BLaER1 treated with 17β-estradiol and CSF1 and Interleukin-3, amounts not matched to agents 10 nM and 100 nM (cell line): ENCODE data around the gene CTXND2.
"Not testable (repeated sequence)": the region's sequence is repeated elsewhere in the genome, so short reads cannot be mapped to it uniquely, and the experiment has no call there.

Experiments used
- H3K27ac ChIP-seq, 11 experiments: shearing (Covaris generic); formaldehyde crosslinking; 2 replicates each; pipeline ENCODE4 v1.8.1; 2022
- H3K27me3 ChIP-seq, 11 experiments: shearing (Covaris generic); formaldehyde crosslinking; 2 replicates each; pipeline ENCODE4 v1.8.1; 2022
- H3K36me3 ChIP-seq, 11 experiments: shearing (Covaris generic); formaldehyde crosslinking; 2 replicates each; pipeline ENCODE4 v1.8.1; 2022
- H3K4me1 ChIP-seq, 10 experiments: shearing (Covaris generic); formaldehyde crosslinking; 2 replicates each; pipeline ENCODE4 v1.8.1; 2022
- H3K4me2 ChIP-seq, 11 experiments: shearing (Covaris generic); formaldehyde crosslinking; 2 replicates each; pipeline ENCODE4 v1.8.1; 2022
- H3K4me3 ChIP-seq, 10 experiments: shearing (Covaris generic); formaldehyde crosslinking; 2 replicates each; pipeline ENCODE4 v1.8.1; 2022
- H3K9ac ChIP-seq, 11 experiments: shearing (Covaris generic); formaldehyde crosslinking; 2 replicates each; pipeline ENCODE4 v1.8.1; 2022
- H3K9me3 ChIP-seq, 11 experiments: shearing (Covaris generic); formaldehyde crosslinking; replicated peaks in 1 of 11; 2 replicates each; pipeline ENCODE4 v1.8.1; 2022
- H4K20me1 ChIP-seq, 11 experiments: shearing (Covaris generic); formaldehyde crosslinking; 2 replicates each; pipeline ENCODE4 v1.8.1; 2022
- Cebpa-rat ChIP-seq, 11 experiments: shearing (Covaris generic); IDR thresholded peaks; 2 replicates each; pipeline ENCODE4 v1.8.1; 2022

CTXND2 gene

GRCh38 chr1:150881331-150882070 lies 5.4 kb upstream of the CTXND2 start:
- Histone ChIP-seq H3K36me3 (no peaks in the 10 kb centered on the region), H3K27ac (no peak overlapping the region), H4K20me1 (no peaks in the 10 kb centered on the region), H3K4me2 (no peak overlapping the region), H3K27me3 (no peaks in the 10 kb centered on the region), H3K9ac (no peak overlapping the region), H3K9me3 (no peaks in the 10 kb centered on the region), H3K4me3 (no peak overlapping the region), H3K4me1 (peaks cover 0 to 26% (median 19%) of the 10 kb centered on the region in 10 experiments; a peak in 15 of 20 replicates)
- TF ChIP-seq Cebpa-rat (IDR thresholded peaks at IDR 0.05) = no peak

- not testable (repeated sequence) for H3K9me3 ChIP-seq, H3K27me3 ChIP-seq
Measured at GRCh38 chr1:150883121-150883520, 3.8 kb upstream of the CTXND2 start.

DNA sequence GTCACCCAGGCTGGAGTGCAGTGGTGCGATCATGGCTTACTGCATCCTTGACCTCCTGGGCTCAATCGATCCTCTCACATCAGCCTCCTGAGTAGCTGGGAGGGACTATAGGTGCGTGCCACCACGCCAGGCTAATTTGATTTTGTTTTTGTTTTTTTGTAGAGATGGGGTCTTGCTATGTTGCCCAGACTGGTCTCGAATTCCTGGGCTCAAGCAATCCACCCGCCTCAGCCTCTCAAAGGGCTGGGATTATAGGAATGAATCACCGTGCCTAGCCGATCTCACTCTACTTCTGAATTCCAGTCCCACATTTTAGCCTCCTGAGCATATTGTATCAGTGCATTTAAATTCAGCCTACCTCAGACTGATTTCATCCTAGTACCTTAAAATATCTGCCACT lies 1.8 kb downstream of the CTXND2 start:
- peak overlapping the region; percentile 65 to 86 (median 81) for H3K4me2 ChIP-seq
- H3K27ac ChIP-seq = no peak overlapping the region
- no peaks in the 10 kb centered on the region for H3K36me3 ChIP-seq
- H3K9ac ChIP-seq = no peak overlapping the region
- no peaks in the 10 kb centered on the region for H3K9me3 ChIP-seq
- H3K4me3 ChIP-seq = no peak overlapping the region
- H4K20me1 ChIP-seq = no peaks in the 10 kb centered on the region
- no peak for TF ChIP-seq Cebpa-rat (IDR thresholded peaks at IDR 0.05)
- H3K27me3 ChIP-seq = no peaks in the 10 kb centered on the region
- peaks cover 20 to 45% (median 33%) of the 10 kb centered on the region in 10 experiments for H3K4me1 ChIP-seq

More at GRCh38 chr1:150883121-150883520, 3.8 kb upstream of the CTXND2 start:
- H3K27ac ChIP-seq, H4K20me1 ChIP-seq, H3K4me3 ChIP-seq, H3K36me3 ChIP-seq, H3K9ac ChIP-seq: not testable (repeated sequence)
- Histone ChIP-seq H3K4me1 (peaks cover 0 to 25% (median 10%) of the 10 kb centered on the region in 10 experiments; a peak in 11 of 20 replicates), H3K4me2 (peak overlapping the region in 7 of 11 experiments; percentile 7 to 52 (median 38); a peak in 10 of 22 replicates)

DNA sequence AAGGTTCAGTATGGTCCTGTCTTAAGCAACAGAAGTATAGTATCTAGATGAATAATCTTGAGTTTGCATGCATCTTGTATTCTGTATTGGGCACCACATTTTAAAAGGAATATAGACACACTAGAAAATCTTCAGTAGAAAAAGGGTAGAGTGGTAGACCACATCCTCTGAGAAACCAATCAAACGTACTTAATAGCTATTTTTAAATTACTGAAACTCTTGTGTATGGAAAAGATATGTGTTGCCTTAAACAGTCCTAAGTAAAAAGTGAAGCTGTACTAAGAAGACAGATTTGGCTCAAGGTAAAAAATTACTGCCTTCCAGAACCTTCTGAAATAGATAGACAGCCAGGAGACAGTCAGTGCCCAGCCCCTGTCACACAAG lies 3.1 kb downstream of the CTXND2 start:
- Histone ChIP-seq H4K20me1 (no peaks in the 10 kb centered on the region), H3K4me3 (peak overlapping the region in 5 of 10 experiments; percentile 9 to 46 (median 35); a peak in 8 of 20 replicates), H3K27me3 (no peaks in the 10 kb centered on the region), H3K27ac (peak overlapping the region in 6 of 11 experiments; percentile 10 to 59 (median 51); a peak in 11 of 22 replicates), H3K9ac (peak overlapping the region in 3 of 11 experiments; percentile 26 to 53 (median 49); a peak in 4 of 22 replicates), H3K36me3 (no peaks in the 10 kb centered on the region), H3K4me1 (peaks cover 20 to 34% (median 31%) of the 10 kb centered on the region in 10 experiments), H3K9me3 (no peaks in the 10 kb centered on the region), H3K4me2 (peak overlapping the region; percentile 65 to 86 (median 81))
- TF ChIP-seq Cebpa-rat (IDR thresholded peaks at IDR 0.05) = no peak

- Histone ChIP-seq H3K36me3 (no peaks in the 10 kb centered on the region), H3K27ac (no peak overlapping the region), H4K20me1 (no peaks in the 10 kb centered on the region), H3K27me3 (no peaks in the 10 kb centered on the region), H3K9ac (no peak overlapping the region), H3K4me2 (no peak overlapping the region), H3K9me3 (no peaks in the 10 kb centered on the region), H3K4me1 (peaks cover 20 to 34% (median 31%) of the 10 kb centered on the region in 10 experiments), H3K4me3 (no peak overlapping the region)
- no peak for TF ChIP-seq Cebpa-rat (IDR thresholded peaks at IDR 0.05)
Measured at GRCh38 chr1:150893336-150893913, 6.5 kb downstream of the CTXND2 start.

GRCh38 chr1:150895618-150896017 lies 8.7 kb downstream of the CTXND2 start:
- Histone ChIP-seq H3K9ac (no peak overlapping the region), H4K20me1 (no peaks in the 10 kb centered on the region), H3K27ac (no peak overlapping the region), H3K9me3 (peaks cover 0 to 11% (median 6%) of the 10 kb centered on the region in 11 experiments; a peak in 6 of 22 replicates), H3K27me3 (no peaks in the 10 kb centered on the region), H3K4me2 (no peak overlapping the region), H3K36me3 (no peaks in the 10 kb centered on the region), H3K4me1 (peaks cover 0 to 13% (median 11%) of the 10 kb centered on the region in 10 experiments; a peak in 18 of 20 replicates), H3K4me3 (no peak overlapping the region)
- TF ChIP-seq Cebpa-rat (IDR thresholded peaks at IDR 0.05) = no peak

DNA sequence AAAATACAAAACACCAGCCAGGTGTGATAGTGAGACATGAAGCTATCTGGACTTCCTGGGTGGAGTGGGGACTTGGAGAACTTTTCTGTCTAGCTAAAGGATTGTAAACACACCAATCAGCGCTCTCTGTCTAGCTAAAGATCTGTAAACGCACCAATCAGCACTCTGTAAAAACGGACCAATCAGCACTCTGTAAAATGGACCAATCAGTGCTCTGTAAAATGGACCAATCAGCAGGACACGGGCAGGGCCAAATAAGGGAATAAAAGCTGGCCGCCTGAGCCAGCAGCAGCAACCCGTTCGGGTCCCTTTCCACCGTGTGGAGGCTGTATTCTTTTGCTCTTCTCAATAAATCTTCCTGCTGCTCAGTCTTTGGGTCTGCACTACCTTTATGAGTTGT lies 12.9 kb downstream of the CTXND2 start:
- H3K4me2 ChIP-seq, H3K27ac ChIP-seq, H3K27me3 ChIP-seq, H4K20me1 ChIP-seq, H3K4me1 ChIP-seq, H3K36me3 ChIP-seq, H3K4me3 ChIP-seq, H3K9ac ChIP-seq: not testable (repeated sequence)
- H3K9me3 ChIP-seq = peaks cover 0 to 11% (median 6%) of the 10 kb centered on the region in 11 experiments; a peak in 6 of 22 replicates

GRCh38 chr1:150902346-150902745 lies 15.4 kb downstream of the CTXND2 start:
- Histone ChIP-seq H3K9me3 (peaks cover 0 to 11% (median 6%) of the 10 kb centered on the region in 11 experiments; a peak in 6 of 22 replicates), H3K27me3 (no peaks in the 10 kb centered on the region), H3K36me3 (no peaks in the 10 kb centered on the region), H3K4me1 (no peaks in the 10 kb centered on the region), H3K9ac (no peak overlapping the region), H3K4me3 (no peak overlapping the region), H3K4me2 (no peak overlapping the region), H4K20me1 (no peaks in the 10 kb centered on the region), H3K27ac (no peak overlapping the region)
- no peak for TF ChIP-seq Cebpa-rat (IDR thresholded peaks at IDR 0.05)

GRCh38 chr1:150902751-150903150 lies 15.8 kb downstream of the CTXND2 start:
- no peak for TF ChIP-seq Cebpa-rat (IDR thresholded peaks at IDR 0.05)
- Histone ChIP-seq H3K4me2 (no peak overlapping the region), H3K27me3 (no peaks in the 10 kb centered on the region), H3K36me3 (no peaks in the 10 kb centered on the region), H3K4me3 (no peak overlapping the region), H4K20me1 (no peaks in the 10 kb centered on the region), H3K9ac (no peak overlapping the region), H3K4me1 (no peaks in the 10 kb centered on the region), H3K27ac (no peak overlapping the region), H3K9me3 (peaks cover 0 to 11% (median 6%) of the 10 kb centered on the region in 11 experiments; a peak in 6 of 22 replicates)
